DMS79 treated with DMSO at 0.1 percent for 48 hours (cell line): ENCODE measurements around the gene PRSS27.

ENCODE experiments used
- DNase-seq: peaks from one replicate; lab custom pipeline; 2025; lab: John Stamatoyannopoulos, UW

PRSS27 gene

GRCh38 chr16:2751577-2752034 lies 31.6 kb upstream of the PRSS27 start:
- peak; percentile 76 for DNase-seq

GRCh38 chr16:2749936-2750335 lies 29.9 kb upstream of the PRSS27 start:
- no peak for DNase-seq

- no peak for DNase-seq
These were observed 29.5 kb upstream of the PRSS27 start for GRCh38 chr16:2749476-2749875.

- DNase-seq, result peak; percentile 13
These were observed 28.9 kb upstream of the PRSS27 start for GRCh38 chr16:2748757-2749455.

- DNase-seq, result no peak
These were observed 25.9 kb upstream of the PRSS27 start for GRCh38 chr16:2745961-2746360.

- no peak for DNase-seq
These were observed 25.3 kb upstream of the PRSS27 start for GRCh38 chr16:2745116-2745890.

GRCh38 chr16:2744711-2745110 lies 24.7 kb upstream of the PRSS27 start:
- DNase-seq, result no peak

- DNase-seq, result no peak
These were observed 23.2 kb upstream of the PRSS27 start for GRCh38 chr16:2743007-2743810.

- DNase-seq, result no peak
These were observed 22.4 kb upstream of the PRSS27 start for GRCh38 chr16:2742323-2743006.

- DNase-seq, result no peak
These were observed 21.1 kb upstream of the PRSS27 start for GRCh38 chr16:2741168-2741567.

- DNase-seq, result no peak
These were observed 20.5 kb upstream of the PRSS27 start for GRCh38 chr16:2740476-2740875.

GRCh38 chr16:2739625-2740430 lies 19.8 kb upstream of the PRSS27 start:
- DNase-seq, result no peak

GRCh38 chr16:2738615-2739014 lies 18.6 kb upstream of the PRSS27 start:
- DNase-seq, result no peak

GRCh38 chr16:2737895-2738418 lies 17.9 kb upstream of the PRSS27 start:
- no peak for DNase-seq

- no peak for DNase-seq
These were observed 17.2 kb upstream of the PRSS27 start for GRCh38 chr16:2737238-2737605.

GRCh38 chr16:2736476-2737237 lies 16.6 kb upstream of the PRSS27 start:
- no peak for DNase-seq

- DNase-seq, result no peak
These were observed 15.0 kb upstream of the PRSS27 start for GRCh38 chr16:2734844-2735515.

- DNase-seq, result no peak
These were observed 8.0 kb upstream of the PRSS27 start for GRCh38 chr16:2728034-2728433.

- no peak for DNase-seq
These were observed 6.9 kb upstream of the PRSS27 start for GRCh38 chr16:2726923-2727322.
